Natural killer cell (primary cell): ENCODE data around the gene AMER3. TPM values are rescaled to one million over a fixed set of nuclear protein-coding genes. Genes with fewer than 3 reads are reported as not detected.

Source experiments
- ATAC-seq, 3 donors: fragments of 150-1000 bp in 2 of 3; fragments of 200-7000 bp in 1 of 3; cut with Tn5 transposase; 1 replicate in 1 of 3; 2 replicates in 2 of 3; pipeline ENCODE4 v1.10.0; 2021; ENCODE audit warnings: mild to moderate bottlenecking in 2 of 3, moderate library complexity in 2 of 3
- DNase-seq, 2 donors: peaks; one replicate each; pipeline versions ENCODE4 v3.0.0 to v3.0.0-alpha.2; 2013 to 2021; ENCODE audit warnings: mixed read lengths in 1 of 2
- H3K27ac ChIP-seq: one replicate; pipeline ENCODE4 v1.5.1; 2013; ENCODE audit warnings: mild to moderate bottlenecking, low read length
- H3K27me3 ChIP-seq: one replicate; pipeline ENCODE4 v1.6.1; 2013; ENCODE audit warnings: low read length; ENCODE audit not compliant: control insufficient read depth, insufficient read depth
- H3K36me3 ChIP-seq: one replicate; pipeline ENCODE4 v1.6.1; 2013; ENCODE audit warnings: low read length; ENCODE audit not compliant: control insufficient read depth, insufficient read depth
- H3K4me1 ChIP-seq: one replicate; pipeline ENCODE4 v1.6.1; 2013; ENCODE audit warnings: low read length; ENCODE audit not compliant: control insufficient read depth, insufficient read depth
- H3K4me3 ChIP-seq: one replicate; pipeline ENCODE4 v1.5.1; 2013; ENCODE audit warnings: low read length
- H3K9me3 ChIP-seq: one replicate; pipeline ENCODE4 v1.6.1; 2013; ENCODE audit warnings: low read length; ENCODE audit not compliant: control insufficient read depth, insufficient read depth
- H3K27ac Mint-ChIP-seq, 2 donors: one replicate each; pipeline ENCODE4 v1.8.0; 2022; ENCODE audit warnings: mild to moderate bottlenecking in 2 of 2, mixed read lengths in 2 of 2, moderate library complexity in 1 of 2
- H3K27me3 Mint-ChIP-seq, 2 donors: one replicate each; pipeline ENCODE4 v1.8.0; 2022; ENCODE audit warnings: low read depth in 2 of 2, mixed read lengths in 2 of 2
- H3K36me3 Mint-ChIP-seq: one replicate; pipeline ENCODE4 v1.8.0; 2022; ENCODE audit warnings: mixed read lengths
- H3K4me1 Mint-ChIP-seq, 2 donors: one replicate each; pipeline ENCODE4 v1.8.0; 2022; ENCODE audit warnings: mixed read lengths in 2 of 2
- H3K4me3 Mint-ChIP-seq: one replicate; pipeline ENCODE4 v1.8.0; 2022; ENCODE audit warnings: mild to moderate bottlenecking, moderate library complexity, mixed read lengths
- H3K9me3 Mint-ChIP-seq, 2 donors: one replicate each; pipeline ENCODE4 v1.8.0; 2022; ENCODE audit warnings: mixed read lengths in 2 of 2
- CTCF ChIP-seq: fragments of 200-600 bp; IDR thresholded peaks from one replicate; pipeline ENCODE4 v1.8.0; 2022; ENCODE audit warnings: antibody characterized with exemption
- WGBS: methylation state at CpG from one replicate; pipeline ENCODE4 v1.1.7; 2013; ENCODE audit warnings: missing lambda C conversion rate; ENCODE audit not compliant: insufficient coverage; 5-methylcytosine and 5-hydroxymethylcytosine counted together
- intact Hi-C: fragments of 100-400 bp; cut with micrococcal nuclease; formaldehyde crosslinking; loops from one replicate; pipeline ENCODE4 v1.14.2; 2022
- total RNA-seq, 4 donors: library from RNA; stranded (reverse); fragments of 120-200 nt in 1 of 4; gene quantifications; one replicate each; pipeline versions ENCODE4 v1.2.3 to v1.2.4, GENCODE V29; 2013 to 2022

AMER3 gene
- total RNA-seq, 3 donors from 2014 or later (not counting 1 experiment from before 2014, with no cell fraction given): not detected

GRCh38 chr2:130808482-130809268 lies 53.3 kb downstream of the AMER3 start:
- Histone ChIP-seq H3K4me3 (no peak overlapping the region), H3K4me1 (no peaks in the 10 kb centered on the region), H3K9me3 (no peaks in the 10 kb centered on the region), H3K27me3 (no peaks in the 10 kb centered on the region), H3K27ac (no peak overlapping the region), H3K36me3 (no peaks in the 10 kb centered on the region)
- H3K27me3 Mint-ChIP-seq: peaks cover 17 to 37% of the 10 kb centered on the region in 2 donors
- no peaks in the 10 kb centered on the region for H3K36me3 Mint-ChIP-seq
- H3K4me3 Mint-ChIP-seq: no peak overlapping the region
- no peaks in the 10 kb centered on the region for H3K9me3 Mint-ChIP-seq
- no peak for TF ChIP-seq CTCF
- DNase-seq (no peak), ATAC-seq (no peak)
- peaks cover 9 to 11% of the 10 kb centered on the region in 2 donors for H3K4me1 Mint-ChIP-seq
- no peak overlapping the region for H3K27ac Mint-ChIP-seq
- intact Hi-C loops: no loop called here
- WGBS: 65% methylated on average over 11 of the region's 12 CpGs

- no peak for TF ChIP-seq CTCF
- no peak for DNase-seq
- H3K27me3 Mint-ChIP-seq: peaks cover 15 to 37% of the 10 kb centered on the region in 2 donors
- ATAC-seq: no peak
- no peaks in the 10 kb centered on the region for H3K36me3 Mint-ChIP-seq
- intact Hi-C loops: no loop called here
- no peak overlapping the region for H3K4me3 ChIP-seq
- H3K27me3 ChIP-seq: no peaks in the 10 kb centered on the region
- H3K27ac Mint-ChIP-seq: no peak overlapping the region
- H3K27ac ChIP-seq: no peak overlapping the region
- H3K4me1 Mint-ChIP-seq: peaks cover 9 to 11% of the 10 kb centered on the region in 2 donors
- H3K4me3 Mint-ChIP-seq: no peak overlapping the region
- WGBS: 59% methylated on average over 7 of the region's 7 CpGs
- no peaks in the 10 kb centered on the region for H3K36me3 ChIP-seq
- no peaks in the 10 kb centered on the region for H3K4me1 ChIP-seq
- H3K9me3 ChIP-seq: no peaks in the 10 kb centered on the region
- H3K9me3 Mint-ChIP-seq: no peaks in the 10 kb centered on the region
These were observed 55.1 kb downstream of the AMER3 start for GRCh38 chr2:130810490-130810889.

GRCh38 chr2:130813722-130814121 lies 58.4 kb downstream of the AMER3 start:
- Histone ChIP-seq H3K27me3 (no peaks in the 10 kb centered on the region), H3K4me1 (no peaks in the 10 kb centered on the region), H3K36me3 (no peaks in the 10 kb centered on the region), H3K9me3 (no peaks in the 10 kb centered on the region), H3K4me3 (no peak overlapping the region), H3K27ac (no peak overlapping the region)
- no peak overlapping the region for H3K4me3 Mint-ChIP-seq
- H3K27ac Mint-ChIP-seq: no peak overlapping the region
- H3K4me1 Mint-ChIP-seq: no peaks in the 10 kb centered on the region
- ATAC-seq: no peak
- no peak for TF ChIP-seq CTCF
- H3K27me3 Mint-ChIP-seq: peaks cover 11 to 28% of the 10 kb centered on the region in 2 donors
- intact Hi-C loops: no loop called here
- no peak for DNase-seq
- 87% methylated on average over 5 of the region's 5 CpGs for WGBS
- H3K36me3 Mint-ChIP-seq: no peaks in the 10 kb centered on the region
- H3K9me3 Mint-ChIP-seq: no peaks in the 10 kb centered on the region
